Fibroblast of lung (primary cell): ENCODE measurements around the gene DSCAML1. TPM values are rescaled to one million over a fixed set of nuclear protein-coding genes. Genes with fewer than 3 reads are reported as not detected.

Experiments
- DNase-seq, 2 donors: peaks; one replicate each; pipeline versions ENCODE4 v3.0.0 to v3.0.0-alpha.2; 2010; ENCODE audit warnings: low read depth in 2 of 2
- H2AFZ ChIP-seq: 2 replicates; pipeline ENCODE4 v1.5.1; 2012; ENCODE audit warnings: low read length, control low read depth, inconsistent platforms
- H3K27ac ChIP-seq: 2 replicates; pipeline ENCODE4 v1.5.1; 2011; ENCODE audit warnings: low read length, control low read depth; ENCODE audit not compliant: insufficient read depth
- H3K27me3 ChIP-seq: 2 replicates; pipeline ENCODE4 v1.5.1; 2011; ENCODE audit warnings: mild to moderate bottlenecking, low read length; ENCODE audit not compliant: control insufficient read depth, insufficient read depth
- H3K36me3 ChIP-seq: 2 replicates; pipeline ENCODE4 v1.5.1; 2011; ENCODE audit warnings: low read length; ENCODE audit not compliant: control insufficient read depth, insufficient read depth
- H3K4me1 ChIP-seq: 2 replicates; pipeline ENCODE4 v1.5.1; 2011; ENCODE audit warnings: low read length; ENCODE audit not compliant: control insufficient read depth, insufficient read depth; ENCODE audit errors: extremely low read depth
- H3K4me2 ChIP-seq: 2 replicates; pipeline ENCODE4 v1.5.1; 2011; ENCODE audit warnings: low read length, control low read depth; ENCODE audit not compliant: insufficient read depth; ENCODE audit errors: extremely low read depth
- H3K4me3 ChIP-seq, 4 experiments: fragments of 200-600 bp in 1 of 4; sonication (generic) in 1 of 4; replicated peaks in 1 of 4; 2 replicates each; pipeline ENCODE4 v1.5.1; 2011 to 2016; ENCODE audit warnings: low read length in 4 of 4, low read depth in 3 of 4, mild to moderate bottlenecking in 3 of 4, control low read depth in 2 of 4, inconsistent platforms in 1 of 4, mixed read lengths in 1 of 4; ENCODE audit not compliant: insufficient read depth in 1 of 4; ENCODE audit errors: control extremely low read depth in 1 of 4
- H3K79me2 ChIP-seq: 2 replicates; pipeline ENCODE4 v1.5.1; 2012; ENCODE audit warnings: mild to moderate bottlenecking, low read length, inconsistent platforms; ENCODE audit not compliant: control insufficient read depth, insufficient read depth
- H3K9ac ChIP-seq: 2 replicates; pipeline ENCODE4 v1.5.1; 2011; ENCODE audit warnings: mild to moderate bottlenecking, low read length, control low read depth; ENCODE audit not compliant: insufficient read depth
- H3K9me3 ChIP-seq: 2 replicates; pipeline ENCODE4 v1.5.1; 2012; ENCODE audit warnings: low read depth, low read length; ENCODE audit not compliant: control insufficient read depth, insufficient read depth
- H4K20me1 ChIP-seq: 2 replicates; pipeline ENCODE4 v1.5.1; 2011; ENCODE audit warnings: low read length; ENCODE audit not compliant: control insufficient read depth, insufficient read depth; ENCODE audit errors: extremely low read depth
- CTCF ChIP-seq, 2 donors: IDR thresholded peaks in 1 of 2; conservative IDR thresholded peaks in 1 of 2; 1 replicate in 1 of 2; 2 replicates in 1 of 2; pipeline ENCODE4 v1.5.1; 2011 to 2012; ENCODE audit warnings: low read length in 2 of 2, control low read depth in 1 of 2, inconsistent platforms in 1 of 2, low read depth in 1 of 2, mild to moderate bottlenecking in 1 of 2
- EZH2 ChIP-seq: IDR thresholded peaks from 2 replicates; pipeline ENCODE4 v1.5.1; 2012; ENCODE audit warnings: low read length, control low read depth, mild to moderate bottlenecking; ENCODE audit errors: missing control alignments
- polyA plus RNA-seq, 2 donors: library from polyadenylated mRNA; depleted of rRNA in 1 of 2; stranded (reverse) in 1 of 2; unstranded in 1 of 2; fragments of >200 nt; gene quantifications; 2 replicates each; pipeline ENCODE4 v1.2.1, GENCODE V29; 2011 to 2012; ENCODE audit warnings: missing spikeins in 1 of 2
- total RNA-seq: library from RNA; depleted of rRNA; stranded (reverse); fragments of >200 nt; gene quantifications from 2 replicates; pipeline ENCODE4 v1.2.1, GENCODE V29; 2014

DSCAML1 gene
- total and polyA plus RNA-seq, 2 donors (not counting 1 experiment from before 2014, with no cell fraction given), result not detected

GRCh38 chr11:117595440-117595839 is 201.6 kb downstream of the DSCAML1 start:
- Histone ChIP-seq H3K36me3 (no peaks in the 10 kb centered on the region), H2AFZ (no peak overlapping the region), H4K20me1 (no peaks in the 10 kb centered on the region), H3K9ac (no peak overlapping the region), H3K9me3 (no peaks in the 10 kb centered on the region), H3K27me3 (no peaks in the 10 kb centered on the region), H3K4me1 (no peaks in the 10 kb centered on the region), H3K27ac (no peak overlapping the region), H3K79me2 (no peaks in the 10 kb centered on the region), H3K4me3 (no peak overlapping the region), H3K4me2 (no peak overlapping the region)
- TF ChIP-seq CTCF (conservative IDR thresholded peaks at IDR 0.05 in 1 of 2, IDR thresholded peaks at IDR 0.05 in 1 of 2; ENCODE audit: low read depth in 1 of 2, low read length in 2 of 2) (no peak), EZH2 (no peak)
- DNase-seq, result no peak

- no peaks in the 10 kb centered on the region for H3K79me2 ChIP-seq
- H3K4me1 ChIP-seq, result no peaks in the 10 kb centered on the region
- no peak for TF ChIP-seq CTCF (conservative IDR thresholded peaks at IDR 0.05 in 1 of 2, IDR thresholded peaks at IDR 0.05 in 1 of 2; ENCODE audit: low read depth in 1 of 2, low read length in 2 of 2)
- no peaks in the 10 kb centered on the region for H3K9me3 ChIP-seq
- H3K27ac ChIP-seq, result no peak overlapping the region
- no peaks in the 10 kb centered on the region for H3K27me3 ChIP-seq
- H3K36me3 ChIP-seq, result no peaks in the 10 kb centered on the region
- no peaks in the 10 kb centered on the region for H4K20me1 ChIP-seq
- H2AFZ ChIP-seq, result no peak overlapping the region
- H3K9ac ChIP-seq, result no peak overlapping the region
- no peak for DNase-seq
- H3K4me3 ChIP-seq, result no peak overlapping the region
- no peak overlapping the region for H3K4me2 ChIP-seq
Observed at GRCh38 chr11:117594721-117595120, 202.3 kb downstream of the DSCAML1 start.

DNA sequence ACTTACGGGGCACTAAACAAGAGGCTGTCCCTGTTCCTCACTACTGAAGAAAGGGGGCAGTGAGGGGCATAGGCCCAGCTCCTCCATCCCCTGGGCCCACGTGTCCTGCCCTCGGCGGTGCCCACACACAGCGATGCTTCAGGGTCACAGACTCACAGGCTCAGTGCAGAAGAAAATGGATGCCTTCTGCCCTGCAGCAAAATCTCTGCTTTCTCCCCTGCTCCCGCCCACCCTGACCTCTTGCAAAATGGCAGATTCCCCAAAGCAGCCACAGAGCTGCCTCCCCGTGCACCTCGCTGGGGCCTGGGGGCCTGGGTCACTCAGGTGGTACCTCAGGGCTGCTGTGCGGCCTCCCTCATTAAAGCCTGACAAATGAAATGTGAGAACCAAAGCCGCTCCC is 204.0 kb downstream of the DSCAML1 start:
- Histone ChIP-seq H3K4me1 (no peaks in the 10 kb centered on the region), H4K20me1 (no peaks in the 10 kb centered on the region), H3K9ac (no peak overlapping the region), H3K9me3 (no peaks in the 10 kb centered on the region), H3K4me2 (no peak overlapping the region), H3K36me3 (no peaks in the 10 kb centered on the region), H3K27ac (no peak overlapping the region), H3K4me3 (no peak overlapping the region), H3K27me3 (no peaks in the 10 kb centered on the region), H2AFZ (no peak overlapping the region), H3K79me2 (no peaks in the 10 kb centered on the region)
- no peak for TF ChIP-seq CTCF (conservative IDR thresholded peaks at IDR 0.05 in 1 of 2, IDR thresholded peaks at IDR 0.05 in 1 of 2; ENCODE audit: low read depth in 1 of 2, low read length in 2 of 2)
- no peak for TF ChIP-seq EZH2
- DNase-seq, result no peak
